Suppressor macrophage treated with lipopolysaccharide for 1 hour (primary cell): ENCODE data around the gene GABRB3.

Experiments used
- DNase-seq, 3 donors: peaks; one replicate each; pipeline ENCODE4 v3.0.0-alpha.2; 2020 to 2022

Gene GABRB3

DNA sequence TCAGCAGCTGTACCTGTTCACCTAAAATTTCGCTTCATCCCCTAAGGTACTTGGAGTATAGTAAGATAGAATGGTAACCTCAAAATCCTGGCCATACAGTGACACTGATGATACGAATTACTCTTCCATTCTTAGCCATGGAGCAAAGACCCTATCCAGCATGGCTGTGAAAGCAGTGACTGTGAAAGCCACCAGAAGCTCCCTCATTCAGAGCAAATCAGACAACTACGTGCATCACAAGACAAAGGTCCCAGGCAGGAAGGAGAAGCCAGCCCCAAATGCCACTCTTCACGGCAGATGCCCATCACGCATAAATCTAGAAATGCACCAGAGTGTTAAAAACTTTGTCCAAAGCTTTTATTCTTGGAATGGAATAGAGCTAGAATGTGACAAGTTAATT, 99.4 kb downstream of the GABRB3 start:
- DNase-seq, result no peak

DNA sequence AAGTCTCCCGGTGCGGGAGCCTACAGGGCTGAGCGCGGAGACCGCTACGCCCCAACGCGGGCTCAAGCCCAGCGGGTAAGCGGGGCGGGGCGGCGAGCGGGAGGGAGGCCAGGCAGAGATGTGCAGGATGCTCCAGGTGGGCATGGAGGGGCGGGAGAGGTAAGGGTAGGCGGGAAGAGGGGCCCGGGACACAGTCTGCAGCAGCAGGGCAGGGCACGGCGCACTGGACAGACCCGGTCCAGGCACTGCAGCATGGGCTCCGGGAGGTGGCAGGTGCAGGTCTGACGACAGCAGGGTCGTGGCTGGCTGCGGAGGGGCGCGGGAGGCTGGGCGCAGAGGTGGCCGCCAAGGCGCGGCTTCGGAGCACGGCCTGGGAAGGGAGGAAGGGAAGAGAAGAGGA, 102.8 kb downstream of the GABRB3 start:
- no peak for DNase-seq

DNA sequence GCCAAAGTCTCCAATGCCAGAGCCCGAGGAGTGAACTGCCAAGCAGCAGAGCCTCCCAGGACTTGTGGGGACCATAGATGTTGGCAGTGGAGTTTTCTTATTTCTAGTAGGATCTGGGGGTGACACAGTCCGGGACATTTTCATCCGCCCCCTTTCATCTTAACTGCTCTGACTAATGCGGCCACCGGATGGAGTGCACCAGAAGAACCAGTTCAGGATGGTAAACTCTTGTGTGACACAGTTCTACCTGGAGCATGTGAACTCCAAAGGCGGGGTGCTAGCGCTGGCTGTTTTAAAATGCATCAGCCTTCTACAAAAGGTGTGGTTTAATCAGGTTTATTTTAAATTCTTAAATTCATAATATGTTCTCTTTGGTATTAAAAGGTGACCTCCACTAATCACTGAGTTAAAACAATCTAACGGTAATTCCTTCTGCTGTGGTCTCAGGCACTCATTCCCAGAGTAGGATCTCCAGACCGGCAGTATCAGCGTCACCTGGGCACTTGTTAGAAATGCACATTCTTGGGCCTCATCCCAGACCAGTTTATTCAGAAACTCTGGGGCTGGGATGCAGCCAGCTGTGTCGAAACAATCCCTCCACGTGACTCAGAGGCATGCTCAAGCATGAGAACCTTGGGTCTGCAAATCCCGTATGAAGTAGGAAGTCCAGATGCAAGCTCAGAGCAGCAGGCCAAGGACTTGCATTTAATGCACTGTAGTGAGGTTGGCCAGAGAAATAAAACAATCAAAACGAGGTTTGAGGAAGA, 105.5 kb downstream of the GABRB3 start:
- no peak for DNase-seq

DNA sequence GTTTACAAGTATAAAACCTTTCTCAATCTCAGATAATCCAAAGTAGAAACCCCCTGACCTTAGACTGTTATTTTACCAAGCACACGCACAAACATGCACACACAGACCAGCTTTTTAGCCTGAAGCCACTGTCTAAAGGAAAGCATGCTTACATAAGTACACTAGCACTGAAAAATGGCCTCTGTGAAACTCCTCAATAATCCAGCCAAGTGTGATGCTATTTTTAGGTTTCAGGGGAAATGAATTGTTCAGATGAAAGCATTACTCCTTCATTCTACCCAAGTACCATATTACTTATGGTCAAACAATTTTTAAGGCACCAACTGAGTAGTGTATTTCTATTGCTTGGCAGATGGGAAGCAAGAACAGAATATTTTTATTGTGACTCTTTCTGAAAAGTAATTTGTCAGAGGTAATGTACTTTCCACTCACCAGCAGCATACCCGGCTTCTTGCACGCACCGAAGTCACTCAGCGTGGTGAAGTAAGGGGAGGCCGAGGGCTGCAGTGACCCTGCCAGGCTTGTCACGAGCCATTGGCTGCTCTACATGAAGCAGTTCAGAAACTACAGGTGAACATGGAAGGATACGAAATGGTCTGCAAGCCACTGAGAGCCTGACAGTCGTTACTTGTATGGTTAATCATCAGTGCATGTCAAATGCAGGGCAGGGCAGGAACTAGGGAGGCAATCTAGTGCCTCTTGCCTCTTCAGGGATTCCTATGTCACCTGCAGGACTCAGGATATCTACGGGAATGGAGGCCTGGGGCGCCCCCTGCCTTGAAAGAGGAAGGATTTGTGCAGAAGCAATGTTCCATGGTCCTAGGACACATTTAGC, 106.7 kb downstream of the GABRB3 start:
- DNase-seq, result no peak

DNA sequence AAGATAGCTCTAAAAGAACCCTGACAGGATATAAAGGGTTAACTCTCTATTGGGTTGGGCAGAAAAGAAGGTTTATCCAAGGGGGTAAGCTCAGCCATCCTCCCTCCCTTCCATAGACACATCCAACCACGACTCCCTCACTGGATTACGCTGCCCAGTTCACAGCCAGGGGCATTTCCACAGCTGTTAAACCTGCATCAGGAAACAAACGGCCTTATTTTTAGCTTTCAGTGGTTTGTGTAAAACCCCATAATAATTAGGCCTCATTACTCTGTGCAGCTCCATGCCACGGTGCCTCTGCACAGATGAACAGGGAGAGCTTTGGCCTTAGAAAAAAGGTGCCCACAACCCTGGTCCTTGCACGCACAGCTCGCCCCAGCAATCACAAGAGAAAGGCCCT, 110.6 kb downstream of the GABRB3 start:
- no peak for DNase-seq

DNA sequence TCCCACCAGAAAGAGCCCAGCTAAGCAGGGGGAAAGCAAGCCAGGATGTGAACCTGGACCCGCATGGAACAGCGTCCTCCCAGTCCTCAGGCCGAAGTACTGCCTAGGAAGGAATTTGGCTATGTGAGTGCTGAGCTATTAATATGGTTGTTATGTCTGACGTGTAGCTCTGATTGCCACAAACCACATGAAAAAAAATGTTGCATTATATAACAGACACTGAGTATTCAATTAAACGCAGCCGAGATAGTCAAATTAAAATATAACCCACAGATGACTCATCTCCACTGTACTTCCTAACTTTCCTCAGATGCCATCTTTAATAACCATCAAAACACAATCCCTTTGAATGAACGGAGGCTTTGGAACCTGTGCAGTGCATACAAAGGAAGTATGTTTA, 111.1 kb downstream of the GABRB3 start:
- no peak for DNase-seq

DNA sequence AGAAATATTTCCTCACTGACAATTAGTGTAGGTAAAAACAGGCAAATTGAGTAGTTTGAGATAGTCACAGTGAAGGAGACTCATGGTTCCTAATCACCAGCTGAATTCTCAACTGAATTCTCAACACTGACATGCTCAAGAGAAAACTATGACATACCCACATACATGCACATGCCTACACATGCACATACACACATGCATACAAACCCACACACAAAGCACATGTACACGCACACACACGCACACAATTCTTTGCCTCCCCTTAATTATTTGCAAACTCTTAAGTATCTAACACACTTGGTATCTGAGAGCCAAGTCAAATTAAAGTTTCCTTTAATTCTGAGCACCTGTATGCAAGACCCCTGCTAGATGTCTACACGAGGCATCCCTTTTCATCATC, 111.8 kb downstream of the GABRB3 start:
- no peak for DNase-seq

DNA sequence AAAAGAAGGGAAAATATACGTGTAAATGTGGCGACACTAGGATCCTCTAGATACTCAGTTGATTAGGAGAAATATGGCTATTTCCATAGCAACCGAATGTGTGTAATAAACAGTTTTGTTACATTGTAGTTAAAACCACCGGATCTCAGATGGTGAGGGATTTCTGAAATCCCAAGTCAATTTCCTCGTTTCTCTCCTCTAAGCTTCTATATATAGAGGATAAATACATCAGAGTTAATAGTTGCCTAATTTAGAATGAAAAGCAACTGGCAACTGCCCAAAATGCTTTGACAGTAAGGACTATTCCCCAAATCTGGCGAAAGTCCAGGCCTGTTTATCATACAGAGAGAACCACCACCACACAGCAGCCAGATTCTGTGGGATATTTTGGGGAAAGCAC, 112.6 kb downstream of the GABRB3 start:
- no peak for DNase-seq

DNA sequence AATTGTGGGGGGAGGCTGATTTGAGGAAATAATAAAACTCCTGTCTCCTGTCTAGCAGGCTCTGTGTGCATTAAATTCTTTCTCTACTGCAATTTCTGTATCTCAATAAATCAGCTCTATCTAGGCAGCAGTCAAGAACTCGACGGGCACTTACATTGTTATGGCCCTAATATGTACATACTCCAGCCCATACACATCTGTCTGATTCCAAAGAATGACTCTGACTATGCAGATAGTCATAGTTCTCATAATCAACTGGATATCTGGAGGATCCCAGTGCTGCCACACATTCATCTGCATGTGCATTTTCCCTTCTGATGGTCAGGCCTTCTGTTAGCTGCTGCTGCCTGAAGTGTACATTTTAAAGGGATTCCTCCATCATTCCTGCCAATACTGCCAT, 114.6 kb downstream of the GABRB3 start:
- DNase-seq, result no peak

DNA sequence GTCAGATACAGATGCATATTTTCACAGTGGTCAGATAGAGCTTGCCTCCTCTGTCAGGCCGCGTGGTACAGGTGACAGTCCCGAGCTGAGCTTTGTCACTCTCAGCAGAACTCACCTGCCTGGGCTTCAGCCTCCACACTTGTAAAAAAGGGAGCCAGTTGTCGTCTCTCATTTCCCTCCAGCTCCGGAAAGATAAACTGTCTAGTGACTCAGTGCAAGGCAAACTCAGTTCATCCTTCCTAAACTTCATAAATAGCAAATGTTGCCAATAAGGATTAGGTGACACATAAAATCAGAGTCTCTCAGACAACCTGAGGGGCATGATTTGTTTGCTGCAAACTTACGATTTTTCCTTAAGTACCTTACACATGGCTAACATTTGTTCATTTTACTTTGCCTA, 116.8 kb downstream of the GABRB3 start:
- DNase-seq, result no peak

DNA sequence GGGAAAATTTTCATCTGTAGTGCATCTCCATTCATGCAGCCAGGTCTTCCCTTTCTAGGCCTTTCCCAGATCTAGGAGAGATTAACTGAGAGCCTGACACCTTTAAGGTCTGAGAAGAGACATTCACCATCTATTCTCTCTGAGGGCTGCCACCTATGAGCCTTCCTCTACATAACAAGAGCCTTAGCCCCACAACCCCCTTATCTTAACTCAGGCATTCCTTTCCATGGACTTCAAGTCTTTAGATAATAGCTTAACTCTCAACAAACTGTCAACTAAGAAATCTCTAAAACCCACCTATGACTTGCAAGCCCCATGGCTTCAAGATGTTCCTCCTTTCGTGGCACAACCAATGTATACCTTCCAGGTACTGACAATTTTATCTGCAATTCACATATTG, 121.0 kb downstream of the GABRB3 start:
- DNase-seq, result no peak

DNA sequence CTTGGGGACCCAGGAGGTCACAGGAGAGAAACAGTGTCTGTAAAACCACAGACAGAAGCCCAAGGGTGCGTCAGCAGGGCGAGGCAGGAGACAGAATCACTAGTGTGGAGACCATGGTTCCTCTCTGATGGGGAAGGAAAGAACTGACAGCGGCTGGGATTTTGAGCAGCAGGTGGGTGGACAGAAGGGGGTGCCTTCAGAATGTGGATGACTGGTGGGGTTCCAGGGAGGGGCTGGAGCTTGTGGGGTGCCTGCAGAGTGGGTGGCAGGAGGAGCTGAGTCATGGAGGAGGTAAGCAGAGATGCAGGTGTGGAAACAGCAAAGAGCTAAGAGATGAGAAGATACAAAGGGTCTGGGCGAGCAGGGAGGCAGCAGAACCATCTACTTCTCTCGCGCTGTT, 124.2 kb downstream of the GABRB3 start:
- DNase-seq, result no peak

DNA sequence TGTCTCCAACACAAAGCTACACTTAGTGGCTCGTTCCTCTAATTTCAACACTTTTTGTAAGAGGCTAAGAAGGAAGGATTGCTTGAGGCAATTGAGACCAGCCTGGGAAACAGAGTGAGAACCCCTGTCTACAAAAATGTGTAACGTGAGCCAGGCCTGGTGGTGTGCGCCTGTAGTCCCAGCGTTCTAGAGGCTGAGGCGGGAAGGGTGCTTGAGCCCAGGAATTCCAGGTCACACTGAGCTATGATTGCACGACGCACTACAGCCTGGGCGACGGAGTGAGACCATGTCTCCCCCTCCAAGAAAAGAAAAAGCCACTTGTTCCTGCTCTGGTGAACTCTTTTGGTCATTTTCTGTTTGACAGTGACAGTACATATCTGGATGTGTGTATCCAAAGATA, 127.9 kb downstream of the GABRB3 start:
- no peak for DNase-seq

DNA sequence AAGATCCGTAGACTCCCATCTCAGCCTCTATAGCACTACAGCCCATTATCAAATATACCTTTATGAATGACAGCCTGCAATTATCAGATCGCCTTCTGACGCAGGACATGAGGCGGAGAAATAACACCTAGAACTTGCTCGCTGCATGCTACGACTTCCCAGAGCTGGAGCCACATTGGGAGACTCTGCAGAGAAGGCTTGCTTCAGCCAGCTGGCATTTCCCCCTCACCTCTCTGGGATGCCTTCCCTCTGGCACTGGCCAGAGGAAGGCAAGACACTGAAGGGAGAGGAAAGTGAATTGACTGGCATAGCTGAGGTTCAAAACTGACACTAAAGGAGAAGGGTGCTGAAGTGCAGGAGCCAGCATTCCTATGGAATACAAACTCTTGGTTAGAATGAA, 131.7 kb downstream of the GABRB3 start:
- no peak for DNase-seq

DNA sequence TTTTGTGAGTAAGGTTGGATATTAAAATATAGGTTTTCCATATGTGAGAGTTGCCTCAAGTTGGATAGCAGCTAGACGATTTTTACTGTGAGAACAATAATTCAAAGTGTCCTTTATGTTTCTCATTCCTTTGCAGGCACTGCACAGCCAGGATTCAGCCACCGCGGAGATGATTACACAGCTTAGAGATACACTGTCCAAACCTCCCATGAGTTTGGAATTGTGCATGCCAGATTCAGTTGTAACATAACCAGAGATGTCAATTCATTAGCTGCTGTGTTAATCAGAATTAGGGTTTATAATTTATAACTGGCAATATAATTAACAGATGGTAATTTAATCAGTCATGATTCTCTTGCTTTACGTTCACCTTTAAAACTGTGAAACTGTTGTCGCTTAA, 132.3 kb downstream of the GABRB3 start:
- no peak for DNase-seq

DNA sequence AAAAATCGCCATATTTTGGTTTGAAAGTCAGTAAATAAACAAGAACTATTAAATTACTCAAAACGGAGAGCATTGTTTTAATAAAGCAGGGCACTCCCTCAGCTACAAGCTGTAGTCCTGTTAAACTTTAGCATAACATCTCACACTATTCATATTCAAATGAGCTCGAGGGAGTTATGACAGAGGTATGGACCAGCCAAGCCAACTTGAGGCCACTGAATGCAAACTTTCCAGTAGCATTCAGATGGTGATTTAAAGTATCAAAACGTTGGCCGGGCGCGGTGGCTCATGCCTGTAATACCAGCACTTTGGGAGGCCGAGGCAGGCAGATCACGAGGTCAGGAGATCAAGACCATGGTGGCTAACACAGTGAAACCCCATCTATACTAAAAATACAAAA, 132.9 kb downstream of the GABRB3 start:
- DNase-seq, result no peak

DNA sequence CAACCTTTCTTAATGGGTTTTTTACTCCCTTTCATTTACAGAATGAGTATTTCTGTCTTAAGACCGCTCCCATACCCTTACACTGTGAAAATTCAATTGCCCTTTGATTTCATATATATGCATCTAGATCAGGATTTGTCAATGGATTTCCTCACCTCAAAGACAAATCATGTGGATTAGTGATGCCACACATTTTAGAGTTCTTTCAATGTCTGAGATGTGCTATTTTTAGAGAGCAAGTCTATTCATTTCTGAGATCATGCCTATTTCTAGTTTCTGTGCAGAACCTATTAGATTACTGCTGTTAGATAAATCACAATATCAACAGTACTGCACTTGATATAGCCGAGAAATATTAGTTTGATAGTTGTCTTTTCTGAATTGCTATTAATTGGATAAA, 137.3 kb downstream of the GABRB3 start:
- no peak for DNase-seq

DNA sequence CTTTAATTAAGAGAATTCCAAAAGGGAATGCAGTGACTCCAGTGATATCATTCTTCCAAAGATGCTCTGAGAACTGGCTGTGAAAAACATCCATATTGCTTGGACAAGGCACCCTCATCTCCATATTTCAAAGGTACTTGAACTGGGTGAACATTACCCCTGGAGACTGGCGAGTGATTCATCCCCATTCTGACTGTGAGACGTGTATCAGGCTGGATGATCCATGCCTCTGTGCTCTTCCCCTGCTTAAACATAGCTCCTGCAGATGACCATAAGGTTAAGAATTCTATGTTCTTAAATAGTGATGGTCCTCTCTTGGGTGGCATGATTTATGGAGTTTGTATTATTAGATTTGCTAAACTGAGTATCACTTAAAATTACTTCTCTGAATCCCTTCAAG, 137.8 kb downstream of the GABRB3 start:
- no peak for DNase-seq

DNA sequence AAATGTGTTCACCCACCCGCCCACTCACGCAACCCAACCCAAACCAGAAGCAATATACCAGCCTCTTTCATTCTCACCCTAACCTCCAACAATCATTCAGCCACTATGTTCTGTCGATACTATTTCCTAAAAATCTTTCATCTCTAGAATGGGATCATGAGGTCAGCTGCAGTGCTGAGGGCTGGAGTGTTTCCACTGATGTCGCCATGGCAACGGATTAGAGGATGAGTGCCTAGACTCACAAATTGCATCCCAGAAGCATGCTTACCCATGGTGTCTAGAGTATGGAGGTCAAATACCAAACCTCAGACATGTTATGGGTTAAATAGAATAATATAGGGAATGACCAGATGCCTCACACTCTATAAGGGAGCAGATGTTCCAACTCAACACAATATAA, 138.5 kb downstream of the GABRB3 start:
- no peak for DNase-seq

DNA sequence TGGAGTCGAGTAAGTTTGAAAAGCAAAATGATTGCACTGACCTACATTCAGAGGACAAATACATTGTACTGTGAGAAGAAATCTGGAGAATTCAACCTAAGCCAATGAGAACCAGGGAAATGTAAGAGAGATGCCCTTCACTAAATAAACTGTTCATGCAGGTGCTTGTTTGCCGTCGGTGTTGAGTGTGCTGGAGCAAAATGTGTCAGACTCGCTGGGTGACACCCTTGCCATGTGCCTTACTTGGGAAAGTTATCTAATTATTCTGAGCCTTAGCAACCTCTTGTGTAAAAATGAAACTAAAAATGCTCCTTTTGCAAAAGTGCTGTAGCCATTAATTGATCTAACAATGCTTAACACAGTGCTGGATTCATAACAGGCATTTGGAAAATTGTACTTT, 140.4 kb downstream of the GABRB3 start:
- DNase-seq, result no peak

DNA sequence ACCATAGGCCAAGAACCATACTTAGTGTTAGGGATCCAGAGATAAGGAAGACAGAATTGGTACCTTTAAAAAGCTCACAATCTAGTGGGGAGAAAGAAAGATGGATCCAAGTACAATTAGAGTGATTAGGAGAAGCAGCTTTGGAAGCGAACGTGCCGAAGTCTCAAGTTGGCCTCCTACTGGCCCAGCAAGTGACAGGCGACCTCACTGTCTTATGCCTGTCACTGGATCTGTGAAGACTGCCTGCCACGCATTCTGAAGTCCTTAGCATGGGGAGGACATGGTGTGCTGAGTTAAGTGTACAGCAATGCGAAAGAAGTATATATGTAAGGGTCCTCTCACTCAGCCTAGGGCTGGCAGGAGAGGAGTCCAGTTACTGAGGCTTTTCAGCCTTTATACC, 141.0 kb downstream of the GABRB3 start:
- no peak for DNase-seq

DNA sequence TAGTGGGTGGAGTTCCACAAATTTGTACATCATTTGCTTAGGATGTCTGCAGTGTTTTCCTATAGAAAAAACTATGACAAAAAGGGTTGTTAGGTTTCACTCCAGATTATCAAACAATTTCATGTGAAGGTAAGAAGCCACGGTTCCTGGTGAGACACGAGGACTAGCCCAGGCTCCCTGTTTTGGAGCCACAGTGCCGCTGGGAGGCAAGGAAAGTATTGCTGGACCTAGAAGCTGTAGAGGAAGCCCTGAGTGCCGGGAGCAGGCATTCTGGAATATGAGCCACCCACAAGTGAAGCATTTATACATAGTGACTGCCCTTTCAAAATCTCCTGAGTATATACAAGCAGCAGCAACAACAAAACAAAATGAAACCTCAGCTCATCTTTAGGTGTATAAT, 142.0 kb downstream of the GABRB3 start:
- no peak for DNase-seq

DNA sequence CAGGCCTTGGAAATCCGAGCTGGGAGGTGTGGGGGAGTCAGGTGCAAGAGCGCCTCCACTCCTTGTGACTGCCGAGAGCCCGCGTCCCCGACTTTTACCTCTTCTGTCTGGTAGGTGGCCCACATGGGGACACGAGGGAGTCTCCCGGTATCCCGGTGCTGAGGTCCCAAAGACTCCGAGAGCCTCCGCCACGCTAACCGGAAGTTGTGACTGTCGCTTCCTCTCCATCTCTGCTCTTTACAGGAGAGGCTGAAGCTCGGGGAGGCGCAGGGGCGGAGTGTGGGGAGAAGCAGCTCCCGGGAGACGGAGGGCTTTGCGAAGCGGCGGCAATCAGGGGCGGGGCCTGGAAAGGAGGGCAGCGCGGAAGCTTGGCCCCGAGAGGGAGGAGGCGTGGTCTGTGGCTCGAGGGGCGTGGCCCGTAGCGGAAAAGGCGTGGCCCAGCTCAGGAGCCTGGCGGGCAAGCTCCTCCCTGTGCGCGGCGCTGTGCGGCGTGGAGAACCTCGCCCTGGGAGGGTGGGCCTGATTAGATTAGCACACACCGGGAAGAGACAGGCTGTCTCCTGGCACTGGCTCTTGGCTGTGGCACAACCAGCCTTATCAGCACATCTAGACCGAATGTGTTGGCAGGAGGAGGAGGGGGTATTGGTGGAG, 143.9 kb downstream of the GABRB3 start:
- DNase-seq, result peak in 2 of 3 donors; percentile 16 to 40

DNA sequence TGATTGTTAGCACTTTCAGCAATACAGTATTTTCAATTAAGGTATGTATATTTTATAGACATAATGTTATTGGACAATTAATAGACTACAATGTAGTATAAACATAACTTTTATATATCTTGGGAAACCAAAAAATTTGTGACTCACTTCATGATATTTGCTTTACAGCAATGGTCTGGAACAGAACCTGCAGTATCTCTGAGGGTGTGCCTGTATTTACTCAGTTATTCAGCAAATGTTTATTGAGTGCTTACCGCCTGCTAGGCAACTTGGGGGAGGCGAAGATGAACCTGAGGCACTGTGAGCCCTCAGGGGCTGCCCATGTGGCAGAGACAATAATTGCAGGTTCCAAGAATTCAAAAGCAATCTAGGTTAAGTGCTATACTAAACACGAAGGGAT, 144.8 kb downstream of the GABRB3 start:
- no peak for DNase-seq
